GM19395 (cell line): ENCODE results near the gene TRA2B.
A peak's percentile ranks its signal among the peaks of the same experiment; 100 is the strongest.

Experiments used
- ATAC-seq: cut with Tn5 transposase; IDR thresholded peaks from one replicate; pipeline ENCODE4 v1.9.1; 2021; ENCODE audit warnings: mild to moderate bottlenecking, moderate library complexity; ENCODE audit not compliant: unreplicated experiment

TRA2B gene

GRCh38 chr3:185954366-185954723, 16.5 kb upstream of the TRA2B start:
- ATAC-seq = no peak

GRCh38 chr3:185950728-185951127, 12.9 kb upstream of the TRA2B start:
- ATAC-seq = no peak

GRCh38 chr3:185949515-185949914, 11.7 kb upstream of the TRA2B start:
- ATAC-seq = no peak

GRCh38 chr3:185948292-185948691, 10.5 kb upstream of the TRA2B start:
- no peak for ATAC-seq

GRCh38 chr3:185943760-185944106, 5.9 kb upstream of the TRA2B start:
- ATAC-seq = peak; percentile 36

- peak; percentile 97 for ATAC-seq
These were observed 5.3 kb upstream of the TRA2B start for GRCh38 chr3:185942907-185943759.

GRCh38 chr3:185942396-185942795, 4.6 kb upstream of the TRA2B start:
- ATAC-seq = no peak

GRCh38 chr3:185940951-185941350, 3.1 kb upstream of the TRA2B start:
- no peak for ATAC-seq

- no peak for ATAC-seq
These were observed 1.9 kb upstream of the TRA2B start for GRCh38 chr3:185939721-185940120.

- ATAC-seq = peak; percentile 45
These were observed 763 bp downstream of the TRA2B start for GRCh38 chr3:185936814-185937688.

- no peak for ATAC-seq
These were observed 1.6 kb downstream of the TRA2B start for GRCh38 chr3:185936273-185936629.

- no peak for ATAC-seq
These were observed 2.1 kb downstream of the TRA2B start for GRCh38 chr3:185935465-185936272.

GRCh38 chr3:185934767-185935464, 2.9 kb downstream of the TRA2B start:
- no peak for ATAC-seq

GRCh38 chr3:185934174-185934557, 3.6 kb downstream of the TRA2B start:
- ATAC-seq = no peak

GRCh38 chr3:185933374-185934173, 4.2 kb downstream of the TRA2B start:
- ATAC-seq = no peak

GRCh38 chr3:185931777-185932612, 5.8 kb downstream of the TRA2B start:
- ATAC-seq = no peak

- no peak for ATAC-seq
These were observed 7.3 kb downstream of the TRA2B start for GRCh38 chr3:185930393-185931107.
